AML-193 (cell line): Measurements from ENCODE around the gene PRKAG2.
"Not testable (repeated sequence)": the region's sequence is repeated elsewhere in the genome, so short reads cannot be mapped to it uniquely, and the experiment has no call there.

Source experiments
- DNase-seq, 2 experiments: peaks; one replicate each; lab custom pipeline; 2025; lab: John Stamatoyannopoulos, UW

The PRKAG2 gene

GRCh38 chr7:151884312-151885201 is 7.6 kb upstream of the PRKAG2 start:
- DNase-seq = no peak

DNA sequence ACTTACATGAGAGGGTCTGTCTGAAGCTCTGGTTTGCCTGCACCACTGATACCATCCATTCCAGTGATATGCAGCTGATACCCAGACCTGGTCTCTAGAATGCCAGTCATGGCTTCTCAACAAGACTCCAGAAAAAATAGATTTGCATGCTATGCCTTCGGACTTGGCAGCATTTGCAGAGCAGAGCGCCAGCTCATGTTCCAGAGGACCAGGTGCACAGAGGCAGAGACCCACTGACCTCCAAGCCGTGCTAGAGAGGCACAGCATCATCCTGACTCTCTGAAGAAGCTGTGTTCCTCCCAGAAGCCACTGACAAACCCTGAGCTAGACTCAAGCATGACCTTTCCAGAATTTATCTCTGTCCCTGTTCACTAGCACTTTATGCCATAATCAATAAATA is 6.9 kb upstream of the PRKAG2 start:
- no peak for DNase-seq

DNA sequence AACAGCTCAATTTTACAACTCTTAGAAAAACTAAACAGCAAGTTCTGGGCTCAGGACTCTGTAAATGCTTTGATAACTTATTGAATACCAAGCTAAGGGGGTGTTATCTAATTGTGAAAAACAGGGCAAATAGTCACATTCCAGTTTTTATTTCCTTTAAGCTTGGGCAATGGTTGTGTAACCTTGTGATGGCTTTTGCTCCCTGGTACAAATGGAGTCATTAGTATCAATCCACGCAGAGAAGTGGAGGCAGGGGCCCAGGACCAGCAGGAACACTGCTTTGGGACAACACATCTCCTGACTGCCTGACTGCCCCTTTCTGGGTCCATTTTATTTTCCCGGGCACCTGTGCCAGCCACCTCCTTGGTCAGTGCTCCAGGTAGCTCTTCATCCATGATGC is 5.8 kb upstream of the PRKAG2 start:
- DNase-seq = no peak

DNA sequence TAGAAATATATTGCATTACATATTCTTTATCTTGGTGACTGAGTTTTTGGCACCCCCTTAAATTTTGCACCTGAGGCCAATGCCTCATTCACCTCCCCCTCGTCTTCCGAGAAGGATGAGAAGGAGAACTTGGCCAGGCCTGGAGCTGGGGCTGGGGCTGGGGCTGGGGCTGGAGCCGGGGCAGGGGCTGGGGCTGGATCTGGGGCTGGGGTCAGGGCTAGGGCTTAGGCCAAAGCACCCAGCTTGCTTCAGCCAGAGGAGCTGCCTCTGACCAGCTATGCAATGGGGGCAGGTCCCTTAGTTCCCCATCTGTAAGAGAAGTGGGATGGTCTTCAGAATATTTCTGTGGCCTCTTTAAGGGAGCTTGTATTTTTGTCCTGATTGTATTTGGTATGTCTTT is 3.8 kb upstream of the PRKAG2 start:
- DNase-seq = no peak

- no peak for DNase-seq
These were observed 1.3 kb upstream of the PRKAG2 start for GRCh38 chr7:151877911-151878835.

DNA sequence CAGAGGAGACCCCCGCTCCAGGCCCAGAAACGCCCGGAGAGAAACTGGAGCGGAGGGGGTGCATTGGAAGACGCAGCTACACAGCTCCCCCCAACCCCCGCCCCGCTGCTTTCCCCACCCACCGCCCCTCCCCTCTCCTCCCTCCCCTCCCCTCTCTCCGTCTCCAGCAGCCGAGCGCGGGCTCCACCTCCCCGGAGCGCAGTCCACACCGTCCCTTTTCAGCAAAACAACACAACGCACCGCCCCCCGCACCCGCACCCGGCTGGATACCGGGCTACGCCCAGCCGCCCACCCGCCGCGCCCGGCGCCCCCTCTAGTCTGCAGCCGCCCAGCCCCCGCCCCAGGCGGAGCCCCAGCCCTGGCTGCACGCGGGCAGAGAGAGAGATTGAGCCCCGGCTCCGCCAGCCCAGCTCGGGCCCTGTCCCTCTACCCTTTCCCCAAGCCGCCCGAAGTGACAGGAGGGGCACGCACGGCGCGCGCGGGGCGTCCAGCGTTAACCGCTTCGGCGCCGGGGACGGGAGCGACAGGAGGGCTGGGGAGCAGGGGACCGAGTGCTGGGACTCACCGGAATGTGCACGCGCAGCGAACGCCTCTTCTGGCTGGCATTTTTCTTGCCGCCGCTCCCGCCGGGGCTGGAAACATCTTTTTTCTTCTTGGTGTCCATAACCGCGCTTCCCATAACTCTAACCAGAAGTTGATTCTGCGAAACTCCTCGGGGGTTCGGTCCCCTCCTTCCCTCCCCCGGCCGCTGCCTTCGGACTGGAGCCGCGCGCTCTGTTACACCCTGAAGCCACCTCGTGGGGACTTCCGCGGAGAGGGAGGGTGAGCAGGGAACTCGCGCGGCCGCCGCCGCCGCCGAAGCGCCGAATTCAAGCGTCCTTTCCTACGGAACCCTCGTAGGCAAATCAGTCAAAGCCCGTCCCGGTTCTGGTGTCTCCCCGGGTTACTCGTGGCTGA is 695 bp downstream of the PRKAG2 start:
- peak; percentile 34 for DNase-seq

DNA sequence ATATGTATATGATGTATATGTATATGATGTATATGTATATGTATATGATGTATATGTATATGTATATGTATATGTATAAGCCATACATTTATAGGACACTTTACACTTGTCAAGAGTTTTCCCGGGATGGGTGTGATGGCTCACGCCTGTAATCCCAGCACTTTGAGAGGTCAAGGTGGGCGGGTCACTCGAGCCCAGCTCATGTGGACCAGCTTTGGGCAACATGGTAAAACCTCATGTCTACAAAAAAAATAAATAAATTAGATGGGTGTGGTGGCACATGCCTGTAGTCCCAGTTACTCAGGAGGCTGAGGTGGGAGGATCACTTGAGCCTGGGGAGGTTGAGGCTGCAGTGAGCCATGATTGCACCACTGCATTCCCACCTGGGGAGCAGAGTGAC is 2.4 kb downstream of the PRKAG2 start:
- DNase-seq = not testable (repeated sequence)

- no peak for DNase-seq
These were observed 3.4 kb downstream of the PRKAG2 start for GRCh38 chr7:151873402-151873965.

DNA sequence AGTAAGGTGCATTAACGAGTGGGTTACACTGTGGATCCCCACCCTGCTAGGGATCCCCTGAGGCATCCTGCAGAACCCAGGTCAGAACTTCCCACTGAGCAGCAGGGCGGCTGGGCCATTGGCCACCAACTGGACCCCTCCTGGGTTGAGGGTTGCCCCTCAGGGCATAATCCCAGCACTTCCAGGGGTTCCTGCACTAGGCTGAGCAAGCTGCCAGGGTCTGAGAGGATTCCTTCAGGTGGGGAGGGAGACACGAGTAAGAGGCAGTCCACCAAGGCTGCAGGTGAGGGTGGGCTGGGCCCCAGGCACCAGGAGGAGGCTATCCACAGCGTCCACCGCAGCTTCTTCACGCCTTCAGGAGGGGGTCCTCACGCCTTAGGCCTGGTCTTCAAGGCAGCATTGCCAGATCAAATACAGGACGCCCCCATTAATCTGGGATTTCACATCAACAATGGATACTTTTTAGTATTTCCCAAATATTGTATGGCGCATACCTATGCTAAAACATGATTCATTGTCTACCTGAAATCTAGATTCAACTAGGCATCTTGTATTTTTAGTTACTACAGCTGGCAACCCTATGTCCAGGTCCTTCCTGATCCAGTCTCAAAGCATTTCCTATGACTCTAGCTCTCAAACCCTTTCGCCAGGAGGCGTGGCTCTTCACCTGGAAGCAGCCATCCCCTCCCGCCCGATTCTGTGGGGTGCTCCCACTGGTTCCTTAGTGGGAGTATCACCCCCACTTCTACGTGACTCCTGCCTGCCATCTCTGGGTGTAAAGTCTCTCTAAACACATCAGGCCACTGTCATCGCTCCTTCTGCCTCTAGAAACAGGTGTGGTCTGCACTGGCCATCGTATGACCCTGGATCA is 4.1 kb downstream of the PRKAG2 start:
- DNase-seq = no peak

DNA sequence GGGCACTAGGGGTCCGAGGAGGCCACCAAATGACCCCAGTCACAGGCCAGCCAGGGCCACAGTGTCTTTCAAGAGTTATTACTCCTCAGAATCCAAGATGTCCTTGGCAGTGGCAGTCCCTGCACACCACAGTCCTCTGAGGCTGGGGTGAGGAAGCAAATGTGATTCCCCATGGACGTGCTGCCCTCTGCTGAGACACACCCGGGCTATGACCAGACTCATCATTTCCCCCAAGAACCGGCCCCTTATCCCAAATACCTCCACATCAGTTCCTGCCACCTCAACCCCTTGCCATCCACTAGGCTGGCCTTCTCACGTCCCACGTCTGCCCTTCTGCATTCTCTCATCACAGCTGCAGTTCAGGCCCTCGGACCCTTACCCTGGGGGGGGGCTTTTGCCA is 5.0 kb downstream of the PRKAG2 start:
- no peak for DNase-seq

GRCh38 chr7:151871189-151871735 is 5.7 kb downstream of the PRKAG2 start:
- DNase-seq = no peak

DNA sequence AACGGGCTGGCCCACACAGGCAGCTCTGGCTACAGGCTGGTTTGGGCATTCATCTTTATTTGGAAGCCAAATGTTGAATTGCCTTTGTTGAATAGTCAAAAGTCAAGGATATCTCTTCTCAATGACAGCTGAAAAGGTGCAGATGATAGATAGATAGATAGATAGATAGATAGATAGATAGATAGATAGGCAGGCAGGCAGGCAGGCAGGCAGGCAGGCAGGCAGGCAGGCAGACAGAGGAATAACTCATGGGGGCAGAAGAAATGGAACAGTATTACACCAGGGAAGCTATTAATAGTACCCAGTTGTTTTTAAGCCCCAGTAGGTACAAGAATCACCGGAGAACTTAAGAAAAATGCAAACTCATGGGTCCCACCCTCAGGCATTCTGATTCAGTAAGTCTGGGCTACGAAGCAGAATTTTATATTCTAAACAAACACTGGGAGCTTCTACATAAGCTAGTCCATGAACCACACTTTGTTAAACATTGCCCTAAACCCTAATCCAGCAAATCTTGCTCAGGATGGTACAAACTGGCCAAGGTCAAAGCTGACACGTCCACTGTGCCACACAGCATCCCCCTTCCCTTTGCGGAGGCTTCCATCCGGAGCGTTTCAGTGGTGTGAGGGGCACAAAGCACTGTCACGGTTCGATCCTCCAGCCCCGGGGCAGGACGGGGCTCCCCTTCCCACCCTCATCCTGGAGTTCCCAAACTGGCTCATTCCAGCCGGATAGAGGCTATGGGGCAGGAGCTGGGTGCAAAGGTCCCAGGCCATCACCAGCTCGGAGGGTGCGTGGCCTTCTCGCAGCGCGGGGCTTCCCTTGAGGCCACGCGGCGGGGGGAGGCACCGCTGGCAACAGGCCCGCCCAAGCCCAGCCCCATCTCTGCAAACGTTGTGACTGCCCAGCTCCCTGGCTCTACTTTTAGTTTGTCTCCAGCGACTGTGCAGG is 6.7 kb downstream of the PRKAG2 start:
- no peak for DNase-seq

DNA sequence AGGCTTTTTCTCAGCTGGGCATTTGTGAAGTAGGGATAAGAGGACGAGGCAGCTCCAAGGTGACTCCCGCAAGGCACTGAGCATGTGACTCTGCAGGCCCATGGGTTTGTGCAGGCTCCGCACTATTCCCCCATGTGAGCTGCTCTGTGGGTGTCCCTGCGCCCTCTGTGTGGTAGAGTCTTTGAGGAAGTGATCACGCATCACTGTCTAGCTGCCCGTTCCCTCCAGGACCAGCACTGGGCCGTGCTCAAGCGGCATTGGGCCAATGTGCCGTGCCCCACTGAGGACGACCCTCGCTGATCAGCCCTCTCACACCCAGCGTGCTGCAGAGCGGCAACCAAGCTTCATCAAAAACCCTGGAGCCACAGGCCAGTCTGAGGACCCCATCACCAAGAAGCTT is 7.5 kb downstream of the PRKAG2 start:
- no peak for DNase-seq

- no peak for DNase-seq
These were observed 7.8 kb downstream of the PRKAG2 start for GRCh38 chr7:151869109-151869428.

DNA sequence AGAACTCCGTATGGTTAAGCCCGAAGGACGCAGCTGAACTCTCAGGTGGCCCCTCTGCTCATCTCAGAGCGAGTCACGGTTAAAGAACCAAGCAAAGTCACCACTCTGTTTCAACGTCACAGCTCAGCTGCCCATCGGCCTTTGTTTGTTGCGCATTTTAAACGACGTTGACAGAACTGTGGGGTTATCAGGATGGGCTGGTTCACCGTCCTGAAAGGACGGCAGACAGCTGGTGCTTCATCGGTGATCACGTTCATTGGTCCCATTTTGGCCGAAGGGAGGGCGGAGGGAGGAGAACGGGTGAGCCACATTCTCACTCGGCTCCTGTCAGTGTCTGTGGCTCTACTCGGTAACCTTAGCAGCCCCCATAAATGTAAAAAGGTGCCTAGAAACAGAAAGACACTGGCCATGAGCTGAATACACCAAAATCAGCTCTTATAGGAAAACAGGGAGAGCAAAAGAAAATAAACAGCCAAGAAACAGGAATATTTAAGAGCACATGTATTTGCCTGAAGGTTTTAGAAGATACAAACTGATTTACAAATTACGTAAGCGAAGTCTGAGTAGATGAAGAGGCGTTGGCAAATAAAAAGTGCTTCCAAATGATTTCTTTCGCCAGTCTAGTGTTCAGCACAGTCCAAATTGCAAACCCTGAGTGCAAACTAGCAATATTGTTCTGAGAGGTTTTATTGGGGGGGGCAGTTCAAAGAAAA is 8.4 kb downstream of the PRKAG2 start:
- DNase-seq = no peak

DNA sequence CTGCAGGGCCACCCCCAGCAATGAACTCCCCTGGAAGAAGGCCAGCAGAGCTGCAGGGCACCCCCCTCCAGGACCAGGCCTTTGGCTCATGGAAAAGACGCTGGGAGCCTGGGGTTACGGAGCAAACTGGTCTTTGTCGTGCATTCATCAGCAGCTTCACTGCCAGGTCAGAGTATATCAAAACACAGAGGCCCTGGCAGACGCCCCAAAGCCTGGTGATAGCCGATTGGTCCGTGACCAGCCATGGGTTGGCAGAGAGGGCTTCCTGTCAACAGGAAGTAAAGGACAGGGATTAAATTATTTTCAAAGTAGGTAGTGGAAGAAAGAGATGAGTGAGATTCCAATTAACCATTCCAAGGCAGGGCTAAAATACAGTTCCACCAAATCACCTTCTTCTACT is 9.0 kb downstream of the PRKAG2 start:
- no peak for DNase-seq

DNA sequence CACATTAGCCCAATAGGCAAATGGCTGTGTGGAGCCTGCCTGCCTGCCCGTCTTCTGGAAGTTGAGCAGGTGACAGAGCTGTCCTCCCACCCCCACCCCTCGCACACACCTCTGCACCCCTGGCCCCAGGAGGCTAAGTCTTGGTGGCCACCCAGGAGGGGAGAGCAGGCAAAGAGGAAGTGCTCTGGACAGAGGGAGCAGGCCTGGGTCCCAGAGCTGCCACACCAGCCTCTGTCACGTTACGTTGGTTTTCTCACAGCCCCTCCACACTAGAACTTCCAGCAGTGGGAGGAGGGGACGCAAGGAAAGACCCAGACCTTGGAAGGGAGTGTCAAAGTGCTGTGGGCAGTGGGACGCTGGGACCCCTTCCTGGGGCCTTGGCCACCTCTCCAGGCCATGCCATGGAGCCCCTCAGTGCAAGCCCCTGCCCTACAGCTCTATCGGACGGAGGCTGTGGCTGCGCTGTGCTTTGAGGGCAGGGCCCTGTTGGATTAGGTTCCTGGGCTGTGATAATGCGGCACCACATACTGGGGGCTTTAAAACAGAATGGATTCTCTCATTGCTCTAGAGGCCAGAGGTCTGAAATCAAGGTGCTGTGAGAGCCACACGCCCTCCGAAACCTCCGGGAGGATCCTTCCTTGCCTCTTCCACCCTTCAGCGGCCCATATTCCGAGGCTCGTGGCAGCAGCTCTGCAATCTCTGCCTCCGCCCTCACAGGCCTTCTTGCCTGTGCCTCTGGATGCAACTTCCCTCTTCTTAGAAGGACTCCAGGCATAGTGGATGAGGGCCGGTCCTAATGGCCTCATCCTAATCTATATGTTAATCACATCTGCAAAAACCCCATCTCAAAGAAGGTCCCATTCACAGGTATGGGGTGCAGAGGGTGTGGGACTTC is 9.9 kb downstream of the PRKAG2 start:
- DNase-seq = no peak
